SK-N-MC (cell line): Measurements from ENCODE around the gene LIG4.

Source experiments
- EZH2 ChIP-seq: fragments of 200-600 bp; sonication (generic); IDR thresholded peaks from one replicate; pipeline ENCODE4 v1.6.1; 2017; ENCODE audit warnings: antibody characterized with exemption
- POLR2AphosphoS5 ChIP-seq: IDR thresholded peaks from 2 replicates; pipeline ENCODE4 v1.6.1; 2012; ENCODE audit warnings: mild to moderate bottlenecking, low read depth, low read length, borderline replicate concordance

- TF ChIP-seq EZH2 (no peak), POLR2AphosphoS5 (no peak)
Observed at GRCh38 chr13:108210551-108210950, 4.8 kb downstream of the LIG4 start.
